HUDEP-2 (cell line): Measurements from ENCODE around the gene OR10H1.
"Not testable (repeated sequence)": the region's sequence is repeated elsewhere in the genome, so short reads cannot be mapped to it uniquely, and the experiment has no call there.

Experiments
- DNase-seq, 76 experiments: peaks; one replicate each; lab custom pipeline; 2025; ENCODE audit not compliant: unreplicated experiment in 76 of 76; lab: John Stamatoyannopoulos, UW

OR10H1 gene

DNA sequence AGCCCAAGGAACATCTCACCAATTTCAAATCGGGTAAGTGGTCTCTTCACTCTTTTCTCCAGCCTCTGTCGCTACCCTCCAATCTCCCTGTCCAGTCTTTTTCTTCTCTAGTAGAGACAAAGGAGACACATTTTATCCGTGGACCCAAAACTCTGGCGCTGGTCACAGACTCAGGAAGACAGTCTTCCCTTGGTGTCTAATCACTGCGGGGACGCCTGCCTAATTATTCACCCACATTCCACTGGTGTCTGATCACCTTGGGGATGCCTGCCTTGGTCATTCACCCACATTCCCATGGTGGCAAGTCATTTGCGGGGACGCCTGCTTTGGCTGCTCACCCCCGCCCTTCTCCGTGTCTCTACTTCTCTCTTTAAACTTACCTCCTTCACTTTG is 13.8 kb upstream of the OR10H1 start:
- peak in 4 of 76 experiments; percentile 31 to 58 (median 46) for DNase-seq

DNA sequence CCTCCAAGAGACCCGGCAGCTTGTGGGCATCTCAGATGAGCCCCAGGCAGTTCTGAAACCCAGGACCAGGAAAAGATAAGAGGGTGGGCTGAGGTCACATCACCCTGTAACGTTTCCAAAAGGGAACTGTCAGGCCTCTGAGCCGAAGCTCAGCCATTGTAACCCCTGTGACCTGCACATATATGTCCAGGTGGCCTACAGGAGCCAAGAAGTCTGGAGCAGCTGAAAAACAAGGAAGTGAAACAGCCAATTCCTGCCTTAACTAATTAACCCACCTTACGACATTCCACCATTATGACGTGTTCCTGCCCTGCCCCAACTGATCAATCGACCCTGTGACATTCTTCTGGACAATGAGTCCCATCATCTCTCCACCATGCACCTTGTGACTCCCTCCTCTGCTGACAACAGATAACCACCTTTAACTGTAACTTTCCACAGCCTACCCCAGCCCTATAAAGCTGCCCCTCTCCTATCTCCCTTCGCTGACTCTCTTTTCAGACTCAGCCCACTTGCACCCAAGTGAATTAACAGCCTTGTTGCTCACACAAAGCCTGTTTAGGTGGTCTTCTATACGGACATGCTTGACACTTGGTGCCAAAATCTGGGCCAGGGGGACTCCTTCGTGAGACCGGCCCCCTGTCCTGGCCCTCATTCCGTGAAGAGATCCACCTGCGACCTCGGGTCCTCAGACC is 13.3 kb upstream of the OR10H1 start:
- DNase-seq, result peak in 73 of 76 experiments; percentile 48 to 95 (median 79)

DNA sequence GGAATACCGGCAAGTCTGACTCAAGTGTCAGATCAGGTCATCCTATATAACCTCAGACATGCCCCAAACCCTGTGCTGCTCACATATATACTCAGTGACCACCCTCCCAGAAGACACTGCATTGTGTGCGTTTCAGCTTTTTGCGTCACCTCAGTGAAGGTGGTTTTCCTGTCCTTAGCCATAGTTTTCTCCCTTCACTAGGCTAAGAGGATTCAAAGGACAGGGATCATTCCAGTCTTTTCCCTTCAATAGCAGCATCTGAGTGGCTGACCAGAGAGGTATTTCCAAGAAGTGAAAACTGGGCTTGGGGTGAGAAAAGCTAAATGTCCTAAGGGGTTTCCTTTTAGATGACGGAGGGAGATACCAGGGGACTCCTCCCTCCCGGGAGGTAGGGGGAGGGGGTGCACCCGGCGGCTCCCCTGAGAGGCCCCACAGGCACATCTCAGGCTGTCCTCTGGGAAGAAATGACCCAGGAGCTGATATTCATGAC is 12.7 kb upstream of the OR10H1 start:
- DNase-seq, result peak in 27 of 76 experiments; percentile 39 to 82 (median 57)

DNA sequence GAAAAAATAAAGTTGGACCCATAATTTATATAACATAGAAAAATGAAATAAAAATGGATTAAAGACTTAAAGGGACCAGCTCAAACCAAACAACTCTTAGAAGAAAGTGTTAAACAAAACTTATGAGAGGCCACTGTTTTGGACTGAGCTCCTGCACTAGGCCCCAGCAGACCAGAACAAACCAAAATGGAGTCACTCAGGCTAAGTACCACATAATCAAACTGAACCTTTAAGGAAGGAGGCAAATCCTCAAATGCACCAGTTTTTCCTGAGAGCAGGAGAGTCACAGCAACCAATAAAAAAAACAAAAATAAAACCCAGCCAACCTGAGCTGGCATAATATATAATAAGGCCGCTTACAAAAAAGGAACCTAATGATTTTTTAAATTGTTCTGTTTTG is 10.3 kb upstream of the OR10H1 start:
- no peak for DNase-seq

DNA sequence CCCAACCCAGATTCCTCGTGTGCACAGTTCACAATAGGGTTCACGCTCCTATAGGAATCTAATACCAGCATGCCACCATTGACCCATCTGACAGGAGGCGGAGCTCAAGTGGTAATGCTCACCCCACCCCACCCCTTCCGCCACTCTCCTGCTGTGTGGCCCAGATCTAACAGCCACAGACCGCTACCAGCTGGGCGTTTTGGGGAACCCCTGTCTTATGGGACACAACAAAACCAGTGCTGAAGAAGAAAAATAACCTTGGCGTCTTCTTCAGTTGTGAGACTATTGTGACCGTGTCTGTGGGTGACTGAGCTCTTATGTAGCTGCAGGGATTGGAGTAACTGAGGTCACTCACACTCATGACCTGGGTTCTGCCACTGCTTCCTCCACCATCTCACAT is 5.2 kb upstream of the OR10H1 start:
- no peak for DNase-seq

DNA sequence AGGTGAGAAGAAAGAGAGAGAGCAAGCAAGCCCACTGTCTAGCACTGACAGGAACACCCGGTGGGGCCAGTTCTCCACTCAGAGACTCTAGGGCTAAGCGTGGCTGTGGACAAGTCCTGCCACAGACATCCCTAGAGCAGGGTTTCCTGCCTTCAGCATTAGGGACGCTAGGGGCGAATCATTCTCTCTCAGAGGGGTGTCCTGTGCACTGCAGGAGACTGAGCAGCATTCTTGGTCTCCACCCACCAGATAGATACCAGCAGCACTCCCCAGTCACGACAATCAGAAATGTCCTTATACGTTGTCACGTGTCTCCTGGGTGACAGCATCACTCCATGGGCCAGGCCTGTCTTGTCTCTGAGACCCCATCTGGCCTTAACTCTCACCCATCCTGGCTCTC is 1.5 kb downstream of the OR10H1 start:
- DNase-seq, result peak in 14 of 76 experiments; percentile 16 to 39 (median 27)

DNA sequence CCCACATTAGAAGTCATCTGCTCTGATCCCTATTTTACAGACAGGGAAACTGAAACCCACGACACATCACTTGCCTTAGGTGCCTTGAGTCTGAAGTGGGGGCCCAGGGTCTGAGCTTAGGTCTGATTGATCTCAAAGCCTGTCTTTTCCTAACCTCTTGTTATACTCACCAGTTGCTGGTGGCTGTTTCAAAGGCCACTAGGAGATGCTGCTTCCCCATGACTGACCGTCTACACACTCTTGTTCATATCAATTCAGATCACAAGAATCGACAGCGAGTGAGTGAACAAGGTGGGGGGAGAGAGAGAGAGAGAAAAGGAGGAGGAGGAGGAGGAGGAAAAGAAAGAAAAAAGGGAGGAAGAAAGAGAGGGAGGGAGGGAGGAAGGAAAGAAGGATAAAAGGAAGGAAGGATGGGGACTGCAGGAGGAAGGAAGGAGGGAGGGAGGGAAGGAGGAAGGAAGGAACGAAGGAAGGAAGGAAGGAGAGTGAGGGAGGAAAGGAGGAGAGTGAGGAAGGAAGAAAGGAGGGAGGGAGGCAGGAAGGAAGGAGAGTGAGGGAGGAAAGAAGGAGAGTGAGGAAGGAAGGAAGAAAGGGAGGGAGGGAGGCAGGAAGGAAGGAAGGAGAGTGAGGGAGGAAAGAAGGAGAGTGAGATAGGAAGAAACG is 3.3 kb downstream of the OR10H1 start:
- DNase-seq, result peak in 56 of 76 experiments; percentile 13 to 84 (median 54)

DNA sequence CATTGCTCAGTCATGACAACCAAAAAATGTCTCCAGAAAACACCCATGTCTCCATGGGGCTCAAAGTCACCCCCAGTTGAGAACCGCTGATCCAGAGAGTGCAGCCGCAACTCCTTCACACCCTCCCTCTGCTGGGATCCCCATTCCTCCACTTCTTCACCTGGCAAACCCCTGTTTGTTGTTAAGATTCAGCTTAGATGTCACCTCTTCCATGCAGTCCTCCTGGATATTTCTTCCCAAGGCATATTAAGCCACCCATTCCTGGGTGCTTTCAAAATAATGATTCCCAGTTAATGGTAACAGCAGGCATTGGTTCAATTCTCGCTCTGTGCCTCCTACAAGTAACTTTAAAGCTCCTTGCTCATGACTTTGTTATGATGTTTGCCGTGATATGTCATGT is 4.0 kb downstream of the OR10H1 start:
- DNase-seq, result no peak

DNA sequence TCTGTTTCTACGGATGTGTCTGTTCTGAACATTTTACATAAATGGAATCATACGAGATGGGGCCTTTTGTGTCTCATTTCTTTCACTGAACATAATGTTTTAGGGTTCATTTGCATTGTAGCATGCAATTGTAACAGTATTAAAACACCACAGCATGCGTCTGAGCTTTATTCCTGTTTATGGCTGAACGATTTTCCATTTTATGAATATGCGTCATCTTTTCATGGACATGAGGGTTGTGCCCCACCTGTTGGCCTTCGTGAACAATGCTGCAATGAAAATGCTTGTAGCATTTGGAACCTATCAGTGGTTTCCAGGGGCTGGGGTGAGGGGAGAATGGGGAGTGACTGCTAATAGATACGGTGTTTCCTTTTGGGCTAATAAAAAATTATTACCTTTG is 5.1 kb downstream of the OR10H1 start:
- peak in 10 of 76 experiments; percentile 14 to 31 (median 22) for DNase-seq

DNA sequence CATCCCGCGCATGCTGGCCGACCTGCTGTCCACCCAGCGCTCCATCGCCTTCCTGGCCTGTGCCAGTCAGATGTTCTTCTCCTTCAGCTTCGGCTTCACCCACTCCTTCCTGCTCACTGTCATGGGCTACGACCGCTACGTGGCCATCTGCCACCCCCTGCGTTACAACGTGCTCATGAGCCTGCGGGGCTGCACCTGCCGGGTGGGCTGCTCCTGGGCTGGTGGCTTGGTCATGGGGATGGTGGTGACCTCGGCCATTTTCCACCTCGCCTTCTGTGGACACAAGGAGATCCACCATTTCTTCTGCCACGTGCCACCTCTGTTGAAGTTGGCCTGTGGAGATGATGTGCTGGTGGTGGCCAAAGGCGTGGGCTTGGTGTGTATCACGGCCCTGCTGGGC is 21.2 kb downstream of the OR10H1 start:
- not testable (repeated sequence) for DNase-seq

DNA sequence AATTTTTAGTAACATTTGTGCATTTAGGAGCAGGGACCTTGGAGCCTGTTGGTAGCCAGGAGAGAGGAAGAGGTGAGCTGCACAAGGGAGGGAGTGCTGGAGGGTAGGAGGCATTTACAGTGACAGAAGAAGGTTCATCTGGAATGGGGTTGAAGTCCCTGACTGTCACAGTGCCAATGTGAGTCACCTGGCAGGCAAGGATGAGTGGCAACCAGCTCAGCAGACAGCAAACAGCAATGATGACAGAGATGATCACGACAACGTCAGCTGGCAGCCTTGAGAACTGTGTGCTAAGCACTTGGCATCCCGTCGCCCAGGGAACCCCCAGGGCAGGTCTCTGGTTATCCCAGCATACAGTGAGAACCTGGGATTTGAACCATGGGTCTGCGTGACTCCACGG is 25.4 kb downstream of the OR10H1 start:
- no peak for DNase-seq

DNA sequence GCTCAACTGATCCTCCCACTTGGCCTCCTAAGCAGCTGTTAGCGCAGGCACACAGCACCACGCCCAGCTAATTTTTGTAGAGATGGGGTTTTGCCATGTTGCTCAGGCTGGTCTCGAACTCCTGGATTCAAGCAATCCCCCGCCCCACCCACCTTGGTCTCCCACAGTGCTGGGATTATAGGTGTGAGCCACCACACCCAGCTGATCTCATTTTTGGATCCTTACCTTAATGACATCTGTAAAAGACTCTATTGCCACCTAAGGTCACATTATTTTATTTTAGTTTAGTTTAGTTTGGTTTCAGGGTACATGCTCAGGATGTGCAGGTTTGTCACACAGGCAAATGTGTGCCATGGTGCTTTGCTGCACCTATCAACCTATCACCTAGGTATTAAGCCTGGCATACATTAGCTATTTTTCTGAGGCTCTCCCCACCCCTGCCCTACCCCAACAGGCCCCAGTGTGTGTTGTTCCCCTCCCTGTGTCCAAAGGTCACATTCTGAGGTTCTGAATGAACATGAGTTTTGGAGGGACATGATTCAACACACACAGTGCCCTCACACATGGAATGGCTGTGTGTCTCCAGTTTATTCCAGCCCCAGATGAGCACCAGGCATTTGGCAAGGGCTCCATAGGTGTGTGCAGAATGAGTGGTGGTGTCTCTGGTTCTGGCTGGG is 26.7 kb downstream of the OR10H1 start:
- DNase-seq, result no peak

DNA sequence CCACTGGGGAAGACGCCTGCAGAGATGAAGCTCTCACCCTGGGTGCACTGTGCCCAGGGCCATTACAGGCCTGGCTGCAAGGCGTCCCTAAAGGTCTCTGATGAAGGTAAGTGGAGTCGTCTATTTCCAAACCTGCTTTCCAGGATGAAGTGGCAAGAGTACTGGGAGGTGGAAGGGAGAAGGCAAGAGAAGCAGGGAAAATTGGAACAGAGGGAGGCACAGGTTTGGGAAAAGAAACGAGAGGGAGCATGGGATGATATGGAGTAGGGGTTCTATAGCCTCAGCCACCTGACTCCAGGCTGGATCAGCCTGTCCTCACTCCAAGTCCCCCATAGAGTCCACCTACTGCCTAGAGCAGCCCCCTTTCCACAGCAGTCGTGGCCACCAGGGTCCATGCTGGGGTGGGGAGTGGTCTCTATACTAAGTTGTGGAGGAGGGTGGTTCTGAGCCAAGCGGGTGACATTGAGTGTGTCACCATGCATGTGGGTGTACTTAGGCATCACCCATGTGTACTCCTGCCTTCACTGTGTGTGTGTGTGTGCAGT is 27.8 kb downstream of the OR10H1 start, which contains the start of gene OR10H5:
TSS of gene OR10H5 (plus strand) at position 51 of the 545 bp plus-strand sequence. CDS start 6,388 bp downstream, outside the sequence.
- no peak for DNase-seq

DNA sequence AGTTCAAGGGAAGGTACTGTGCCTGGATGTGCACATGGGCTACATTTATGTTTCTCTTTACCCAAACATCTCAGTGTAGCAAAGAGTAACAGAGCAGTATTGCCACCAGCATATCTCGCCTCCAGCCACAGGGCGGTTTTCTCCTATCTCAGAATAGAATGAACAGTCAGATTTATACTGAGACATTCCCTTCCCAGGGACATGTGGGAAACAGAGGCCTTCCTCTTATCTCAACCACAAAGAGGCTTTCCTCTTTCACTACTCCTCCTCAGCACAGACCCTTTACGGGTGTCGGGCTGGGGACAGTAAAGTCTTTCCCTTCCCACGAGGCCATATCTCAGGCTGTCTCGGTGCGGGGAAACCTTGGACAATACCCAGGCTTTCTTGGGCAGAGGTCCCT is 32.6 kb downstream of the OR10H1 start:
- DNase-seq, result not testable (repeated sequence)

DNA sequence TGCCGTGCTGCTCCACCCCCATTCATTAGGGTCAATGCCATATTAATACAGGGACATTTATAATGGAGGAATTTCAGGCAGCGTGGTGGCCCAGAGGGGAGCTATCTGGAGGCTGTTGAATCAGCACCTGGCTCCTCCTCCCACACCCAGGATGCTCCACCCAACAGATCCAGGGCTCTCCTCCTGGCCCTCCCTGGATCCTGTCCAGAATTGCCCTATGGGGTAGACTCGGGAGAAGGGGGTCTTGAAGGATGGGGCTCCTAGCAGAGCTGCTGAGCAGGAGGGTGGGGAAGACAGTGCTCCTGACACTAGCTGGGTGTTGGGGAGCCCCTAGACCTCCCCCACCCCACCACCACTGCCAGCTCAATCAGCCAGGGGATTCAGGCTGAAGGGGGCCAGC is 33.3 kb downstream of the OR10H1 start:
- no peak for DNase-seq

DNA sequence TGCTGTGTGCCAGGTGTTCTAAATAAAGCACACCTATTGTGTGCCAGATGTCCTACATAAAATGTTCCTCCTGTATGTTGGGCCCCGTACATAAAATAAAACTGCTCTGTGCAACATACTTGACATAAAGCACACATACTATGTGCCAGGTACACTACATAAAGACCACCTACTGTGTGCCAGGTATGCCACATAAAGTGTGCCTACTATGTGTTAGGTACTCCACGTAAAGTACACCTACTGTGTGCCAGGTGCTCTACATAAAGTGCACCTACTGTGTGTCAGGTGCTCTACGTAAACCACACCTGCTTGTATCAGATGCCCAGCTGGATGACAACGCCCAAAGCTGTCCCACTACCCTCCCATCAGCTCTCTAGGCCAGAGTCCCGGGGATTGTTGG is 33.8 kb downstream of the OR10H1 start:
- no peak for DNase-seq

DNA sequence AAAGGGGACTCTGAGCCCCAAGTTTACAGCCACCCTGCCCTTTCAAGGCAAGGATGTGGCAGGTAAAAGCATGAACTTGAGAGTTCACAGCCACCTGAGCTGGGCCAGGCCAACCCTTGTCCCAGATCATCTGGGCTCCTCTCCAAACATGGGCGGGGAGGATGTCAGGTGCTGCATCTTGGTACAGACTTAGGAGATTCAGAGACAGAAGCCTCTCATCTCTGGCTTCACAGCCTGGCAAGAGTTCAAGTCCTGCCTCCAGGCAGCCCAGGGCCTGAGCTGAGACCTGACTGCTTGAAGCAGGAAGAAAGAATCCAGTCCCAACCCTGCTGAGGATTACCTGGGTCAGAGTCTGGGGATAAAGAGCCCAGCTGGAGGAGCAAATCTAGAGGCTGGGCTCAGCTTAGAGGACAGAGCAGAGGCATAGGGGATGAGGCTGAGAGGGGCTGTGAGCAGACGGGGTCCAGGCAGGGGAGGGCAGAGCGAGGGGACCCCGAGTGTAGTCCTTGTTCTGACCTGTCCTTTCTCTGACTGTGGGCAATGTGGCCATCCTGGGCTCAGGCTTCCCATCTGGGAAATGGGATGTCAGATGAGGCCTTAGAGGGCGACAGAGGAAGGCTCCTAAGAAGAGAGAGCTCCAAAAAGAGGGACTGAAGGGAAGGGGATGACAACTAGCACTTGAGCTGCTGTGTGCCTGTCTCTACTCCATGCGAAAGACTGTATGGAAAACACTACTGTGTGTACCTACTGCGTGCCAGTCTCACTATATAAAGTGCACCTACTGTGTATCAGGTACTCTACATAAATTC is 34.6 kb downstream of the OR10H1 start:
- no peak for DNase-seq

DNA sequence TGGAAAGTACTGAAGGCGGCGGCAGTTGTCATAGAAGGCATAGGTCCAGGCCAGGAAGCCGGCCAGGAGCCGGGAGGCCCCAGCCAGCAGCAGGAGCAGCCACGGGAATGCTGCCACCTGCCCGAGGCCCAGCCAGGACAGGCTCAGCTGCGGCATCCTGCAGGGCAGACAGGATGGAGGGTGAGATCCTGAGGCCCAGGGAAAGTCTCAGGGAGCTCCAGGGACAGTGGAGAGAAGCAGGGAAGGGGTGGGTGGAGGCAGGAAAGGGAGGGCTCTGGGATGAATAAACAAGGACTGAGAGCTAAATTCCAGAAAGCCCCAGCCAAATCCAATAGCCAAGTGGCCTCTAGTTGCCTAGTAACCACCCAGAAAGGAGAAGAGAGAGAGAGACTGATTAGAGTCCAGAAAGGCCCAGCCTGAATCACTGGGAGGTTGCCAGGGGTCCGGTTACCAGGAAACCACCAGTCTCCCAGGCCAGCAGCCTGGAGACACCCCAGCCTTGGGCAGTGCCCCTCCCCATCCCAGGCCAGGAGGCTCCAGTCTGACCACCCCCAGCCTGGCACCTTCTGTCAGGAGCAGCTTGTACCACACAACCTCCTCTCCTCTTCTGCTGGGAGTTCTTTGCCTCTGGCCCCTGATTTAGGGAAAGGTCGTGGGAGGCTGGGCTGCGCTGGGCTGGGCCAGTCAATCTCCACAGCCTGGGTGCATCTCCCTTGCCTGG is 35.5 kb downstream of the OR10H1 start:
- no peak for DNase-seq
